HG02763 (cell line): ENCODE data around the gene PIK3CD.

Source experiments
- ATAC-seq: cut with Tn5 transposase; IDR thresholded peaks from one replicate; pipeline ENCODE4 v1.9.1; 2021; ENCODE audit warnings: mild to moderate bottlenecking, moderate library complexity; ENCODE audit not compliant: unreplicated experiment

PIK3CD gene

DNA sequence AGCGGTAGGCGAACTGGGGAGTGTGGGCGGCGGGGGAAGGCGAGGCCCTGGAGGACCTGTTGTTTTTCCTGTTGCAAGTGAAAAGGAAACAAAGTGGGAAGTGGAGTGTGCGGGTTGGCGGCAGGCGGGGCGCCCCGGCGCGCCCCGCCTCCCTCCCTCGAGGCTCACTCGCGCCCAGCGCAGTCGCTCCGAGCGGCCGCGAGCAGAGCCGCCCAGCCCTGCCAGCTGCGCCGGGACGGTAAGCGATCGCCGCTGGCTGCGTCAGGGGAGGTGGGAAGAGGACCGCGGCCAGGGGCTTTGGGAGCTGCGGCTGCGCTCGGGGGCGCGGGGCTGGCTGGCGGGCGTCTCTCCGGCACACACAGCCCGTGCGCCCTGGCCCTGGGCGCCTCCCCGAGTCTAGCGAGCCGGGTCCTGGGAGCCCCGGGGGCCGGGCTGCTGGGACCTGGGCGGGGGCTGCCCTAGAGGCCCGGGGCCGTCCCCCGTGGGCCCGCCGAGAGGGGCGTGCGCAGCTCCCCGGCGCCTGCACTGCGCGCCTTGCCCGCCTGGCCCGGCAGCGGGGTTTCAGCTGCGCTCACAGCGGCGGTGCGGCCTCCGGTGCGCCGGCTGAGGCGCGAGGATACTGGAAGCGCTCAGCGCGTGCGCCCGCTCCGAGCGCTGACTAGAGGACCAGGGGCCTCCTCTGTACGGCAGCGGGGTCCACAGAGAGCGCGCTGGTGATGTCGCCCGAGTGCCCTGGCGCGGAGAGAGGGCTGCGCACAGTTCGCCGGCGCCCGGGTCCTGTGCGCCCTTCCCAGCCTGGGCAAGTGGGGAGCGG, at the start of gene PIK3CD:
Gene PIK3CD, plus strand, starts transcription at position 167 of the 814 bp plus-strand sequence. CDS start 58,725 bp downstream, outside the sequence.
- no peak for ATAC-seq

DNA sequence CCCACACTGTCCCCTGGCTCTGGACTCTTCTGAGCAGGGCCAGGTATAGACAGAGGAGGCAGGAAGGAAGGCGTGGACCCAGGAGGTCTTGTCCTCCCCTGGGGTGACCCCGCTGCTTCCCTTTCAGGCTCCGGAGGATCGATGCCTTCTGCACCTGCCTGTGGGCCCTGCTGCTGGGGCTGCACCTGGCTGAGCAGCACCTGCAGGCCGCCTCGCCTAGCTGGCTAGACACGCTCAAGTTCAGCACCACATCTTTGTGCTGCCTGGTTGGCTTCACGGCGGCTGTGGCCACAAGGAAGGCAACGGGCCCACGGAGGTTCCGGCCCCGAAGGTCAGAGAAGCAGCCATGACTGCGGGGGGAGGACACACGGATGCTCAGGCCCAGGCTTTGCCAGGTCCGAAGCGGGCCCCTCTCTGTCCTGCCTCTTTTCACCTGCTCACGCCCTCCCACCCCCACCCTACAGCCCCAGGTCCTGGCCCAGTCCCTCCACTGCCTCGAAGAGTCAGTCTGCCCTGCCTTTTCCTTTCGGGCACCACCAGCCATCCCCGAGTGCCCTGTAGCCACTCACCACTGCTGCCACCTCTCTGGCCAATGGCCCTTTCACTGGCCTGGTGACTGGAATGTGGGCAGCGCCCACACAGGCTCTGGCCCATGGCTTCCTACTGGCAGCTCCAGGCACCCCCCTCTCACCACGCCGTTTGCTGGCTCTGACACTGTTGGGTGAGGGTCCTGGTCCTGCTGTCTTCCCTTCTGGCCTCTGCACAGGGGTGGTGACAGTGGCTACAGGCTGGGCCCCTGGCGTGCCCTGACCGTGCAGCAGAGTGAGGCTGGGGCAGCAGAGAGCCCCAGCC, 49.4 kb upstream of the PIK3CD start:
- no peak for ATAC-seq

DNA sequence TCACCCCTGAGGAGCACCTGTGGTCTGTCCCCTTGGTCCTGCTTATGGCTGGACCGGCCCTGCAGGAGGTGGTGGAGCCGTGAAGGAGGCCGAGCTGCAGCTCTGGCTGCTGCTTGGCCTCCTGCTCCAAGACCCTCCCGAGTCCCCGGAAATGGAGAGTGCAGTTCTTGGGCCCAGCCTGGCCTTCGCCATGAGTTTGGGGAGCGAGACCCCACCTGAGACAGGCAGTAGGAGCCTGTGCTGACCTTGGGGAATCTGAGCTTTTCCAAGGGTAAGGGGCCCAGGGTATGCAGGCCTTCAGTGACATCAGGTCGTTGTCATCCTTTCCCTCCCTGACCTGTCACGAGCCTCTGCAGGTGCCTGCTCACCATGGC, 48.8 kb upstream of the PIK3CD start:
- no peak for ATAC-seq

DNA sequence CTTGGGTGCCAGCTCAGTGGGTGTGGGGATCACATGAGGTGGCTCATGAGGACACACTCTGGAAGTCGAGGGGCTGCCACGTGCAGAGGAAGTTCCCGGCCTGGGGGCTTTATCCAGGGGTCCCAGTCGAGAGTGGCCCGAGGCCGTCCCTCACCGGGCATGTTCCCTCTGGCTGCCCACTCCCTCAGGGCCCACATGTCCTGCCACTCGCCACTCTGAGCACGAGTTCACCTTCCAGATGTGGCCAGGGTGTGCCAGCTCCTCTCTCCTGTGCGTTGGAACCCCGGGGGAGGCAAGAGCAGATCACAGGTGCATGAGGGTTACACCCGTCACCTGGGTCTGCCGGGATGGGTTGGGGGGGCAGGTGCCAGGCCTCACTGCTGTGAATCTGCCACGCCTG, 48.2 kb upstream of the PIK3CD start:
- ATAC-seq, result no peak

DNA sequence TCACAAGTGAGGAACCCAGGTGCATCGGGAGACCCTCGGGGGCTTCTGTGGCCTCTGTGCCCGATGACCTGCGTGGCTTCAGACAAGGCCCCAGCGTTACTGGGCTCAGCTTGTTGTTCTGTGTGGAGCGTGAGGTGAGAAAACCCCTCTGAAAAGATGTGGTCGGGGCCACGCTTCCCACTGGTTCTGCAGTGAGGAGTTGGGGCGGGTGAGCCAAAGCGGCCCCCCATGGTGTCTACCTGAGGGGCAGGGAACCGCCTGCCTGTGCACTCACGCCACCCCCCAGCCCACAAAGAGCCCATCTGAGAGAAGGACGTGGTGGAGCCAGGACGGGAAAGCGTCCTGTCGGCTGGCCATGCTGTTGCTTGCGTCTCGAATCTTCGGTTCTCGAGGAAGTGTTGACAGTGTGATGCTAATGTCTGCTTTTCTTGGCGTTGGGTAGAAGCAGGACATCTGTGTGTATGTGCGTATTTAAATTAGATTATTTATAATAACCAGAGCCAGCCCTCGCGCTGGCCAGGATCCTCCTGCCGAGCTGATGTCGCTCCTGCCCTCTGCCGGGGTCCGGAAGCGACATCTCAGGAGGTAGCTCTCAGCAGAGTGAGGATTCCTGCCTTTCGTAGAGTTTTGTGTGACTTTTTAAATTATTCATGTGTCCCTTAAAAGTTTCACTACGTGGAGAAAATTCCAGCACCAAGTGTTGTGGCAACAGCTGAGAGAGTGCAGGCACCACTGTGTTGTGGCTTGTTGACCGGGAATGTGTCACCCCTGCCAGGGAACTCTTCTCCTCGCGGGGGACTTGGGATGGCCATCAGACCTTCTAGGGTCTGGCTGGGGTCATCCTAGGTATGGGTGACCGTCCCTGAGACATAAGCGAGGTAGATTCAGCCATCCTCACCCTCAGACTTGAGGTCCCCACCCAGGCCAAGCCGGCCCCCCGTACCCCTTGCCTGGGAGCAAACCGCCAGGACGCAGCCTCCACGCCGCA, 47.5 kb upstream of the PIK3CD start:
- no peak for ATAC-seq

DNA sequence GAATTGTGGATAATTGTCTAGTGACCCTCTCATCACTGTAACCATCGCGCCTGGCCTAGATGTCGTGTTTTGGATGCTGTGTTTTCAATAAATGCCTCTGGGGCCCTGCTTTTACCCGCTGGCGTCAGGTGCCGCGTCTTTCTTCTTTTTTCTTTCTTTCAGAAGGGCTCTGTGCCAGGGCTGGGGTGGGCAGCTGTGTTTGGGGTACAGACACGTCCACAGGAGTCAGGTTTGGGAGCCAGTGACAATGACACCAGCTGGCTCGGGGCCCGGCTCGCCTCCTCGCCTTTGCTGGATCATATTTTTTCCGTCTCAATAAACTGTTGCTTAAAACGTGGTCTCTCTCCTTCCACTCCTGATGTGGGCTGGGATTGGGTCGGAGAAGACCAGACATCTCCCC, 46.7 kb upstream of the PIK3CD start:
- no peak for ATAC-seq

DNA sequence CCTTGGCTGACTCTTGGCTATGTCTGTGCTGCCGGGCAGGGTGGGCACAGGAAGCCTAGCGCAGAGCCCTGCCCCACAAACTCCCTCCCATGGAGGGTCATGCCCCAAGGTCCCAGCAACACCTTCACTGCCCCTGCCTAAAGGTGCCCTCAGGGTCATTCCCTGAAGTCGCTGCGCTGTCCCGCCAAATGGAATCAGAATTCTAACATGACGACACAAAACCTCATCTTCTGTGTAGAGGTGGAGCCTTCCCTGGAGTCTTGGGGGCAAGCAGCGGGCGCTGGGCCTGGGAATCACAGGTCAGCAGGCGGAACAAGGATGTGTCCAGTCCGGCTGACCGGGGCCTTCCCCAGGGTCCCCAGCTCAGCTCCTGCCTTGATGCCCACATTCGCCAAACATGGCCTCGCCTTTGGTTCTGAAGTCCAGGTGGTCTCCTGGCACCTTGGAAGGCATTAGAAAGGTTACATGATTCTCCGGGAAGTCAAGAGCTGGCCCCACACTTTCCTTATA, 45.5 kb upstream of the PIK3CD start:
- no peak for ATAC-seq

DNA sequence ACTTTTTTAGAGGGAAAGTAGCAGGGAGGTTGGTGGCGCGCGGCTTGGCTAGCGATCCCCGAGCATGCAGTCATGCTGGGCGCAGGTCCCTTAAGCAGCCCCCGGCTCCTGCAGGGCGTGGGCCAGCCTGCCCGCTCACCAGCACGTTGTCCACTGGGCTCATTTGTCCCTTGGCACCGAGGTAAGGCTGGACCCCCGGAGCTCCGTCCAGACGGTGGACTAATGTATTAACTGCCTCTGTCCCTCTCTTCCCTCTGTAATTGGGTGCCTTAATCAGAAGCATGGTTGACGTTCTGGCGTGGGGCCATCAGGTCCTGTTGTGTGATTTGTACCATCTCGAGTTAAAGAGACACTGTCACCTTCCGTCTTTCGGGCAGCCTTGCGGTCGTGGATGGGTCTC, 45.1 kb upstream of the PIK3CD start:
- no peak for ATAC-seq

DNA sequence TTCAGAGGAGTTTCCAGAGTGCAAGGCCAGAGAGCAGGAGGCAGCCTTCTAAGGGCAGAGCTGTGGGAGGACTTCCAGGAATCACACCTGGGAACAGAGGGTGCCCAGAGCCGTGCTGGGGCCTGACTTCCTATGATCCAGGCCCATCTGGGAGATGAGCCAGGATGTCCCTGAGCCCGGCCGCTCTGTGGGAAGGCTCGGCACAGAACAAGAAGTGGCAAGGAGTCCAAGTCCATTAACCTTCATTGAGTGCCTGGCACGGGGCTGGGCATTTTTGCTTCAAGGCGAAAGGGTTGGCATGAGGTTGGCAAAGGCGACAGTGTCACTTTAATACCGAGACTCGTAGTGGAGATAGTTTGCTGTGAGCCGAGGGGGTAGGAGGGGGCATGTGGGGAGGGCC, 44.6 kb upstream of the PIK3CD start:
- ATAC-seq, result no peak

DNA sequence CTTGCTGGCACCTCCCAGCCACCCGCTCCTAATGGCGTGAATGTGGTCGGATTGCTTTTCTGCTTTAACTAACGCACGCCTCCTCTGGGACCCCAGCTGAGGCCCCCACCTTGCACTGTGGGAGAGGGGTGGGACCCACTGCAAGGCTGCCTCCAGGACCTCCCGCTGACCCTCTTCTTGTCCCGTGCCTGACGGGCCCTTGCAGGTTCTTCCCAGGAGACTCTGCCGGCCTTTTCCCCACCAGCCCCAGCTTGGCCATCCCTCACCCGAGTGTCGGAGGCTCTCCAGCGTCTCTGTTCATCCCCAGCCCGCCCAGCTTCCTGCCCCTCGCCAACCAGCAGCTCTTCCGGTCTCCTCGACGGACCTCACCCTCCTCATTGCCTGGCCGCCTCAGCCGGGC, 44.2 kb upstream of the PIK3CD start:
- no peak for ATAC-seq

DNA sequence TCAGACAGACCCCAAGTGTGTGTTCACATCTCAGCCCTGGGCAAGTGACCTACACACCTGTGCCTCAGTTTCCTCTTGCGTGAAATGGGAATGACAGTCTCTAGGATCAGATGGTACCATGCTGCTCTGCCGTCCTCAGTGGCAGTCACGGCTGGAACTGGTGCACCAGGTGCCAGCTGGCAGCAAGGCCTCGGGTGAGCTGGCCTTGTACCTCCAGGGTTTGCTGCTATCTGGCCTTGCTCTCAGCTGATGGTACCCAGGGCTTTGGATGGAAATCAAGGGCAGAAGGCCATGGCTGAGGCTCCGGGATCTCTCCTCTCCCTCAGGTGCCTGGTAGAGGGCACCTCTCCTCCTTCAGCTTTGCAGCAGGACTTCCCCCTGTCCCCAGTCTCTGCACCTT, 41.5 kb upstream of the PIK3CD start:
- no peak for ATAC-seq

DNA sequence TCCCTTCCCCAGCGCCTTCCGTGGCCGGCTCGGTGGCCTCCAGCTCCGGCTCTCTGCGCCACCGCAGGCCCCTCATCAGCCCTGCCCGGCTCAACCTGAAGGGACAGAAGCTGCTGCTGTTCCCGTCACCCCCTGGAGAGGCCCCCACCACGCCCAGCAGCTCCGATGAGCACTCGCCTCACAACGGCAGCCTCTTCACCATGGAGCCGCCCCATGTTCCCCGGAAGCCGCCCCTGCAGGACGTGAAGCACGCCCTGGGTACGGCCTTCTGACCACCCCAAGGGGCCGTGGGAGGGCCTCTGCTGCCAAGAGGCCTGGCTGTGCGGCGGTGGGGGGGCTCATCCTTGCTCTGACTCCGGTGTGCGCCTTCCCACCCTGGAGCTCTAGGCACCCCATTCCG, 41.0 kb upstream of the PIK3CD start:
- ATAC-seq, result no peak

DNA sequence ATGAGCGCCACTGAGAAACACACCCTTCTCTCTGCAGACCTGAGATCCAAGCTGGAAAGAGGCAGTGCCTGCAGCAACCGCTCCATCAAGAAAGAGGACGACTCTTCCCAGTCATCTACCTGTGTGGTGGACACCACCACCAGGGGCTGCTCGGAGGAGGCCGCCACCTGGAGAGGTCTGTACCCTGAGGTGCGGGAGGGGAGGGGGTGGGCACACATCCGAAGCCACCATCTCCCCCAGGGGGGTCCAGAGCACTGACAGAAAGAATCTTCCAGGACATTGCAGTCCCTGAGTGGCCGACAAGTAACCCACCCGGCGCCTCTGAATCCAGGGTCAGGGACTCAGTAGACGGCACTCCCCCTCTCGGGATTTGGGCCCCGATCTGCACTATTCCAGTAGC, 39.8 kb upstream of the PIK3CD start:
- ATAC-seq, result no peak

DNA sequence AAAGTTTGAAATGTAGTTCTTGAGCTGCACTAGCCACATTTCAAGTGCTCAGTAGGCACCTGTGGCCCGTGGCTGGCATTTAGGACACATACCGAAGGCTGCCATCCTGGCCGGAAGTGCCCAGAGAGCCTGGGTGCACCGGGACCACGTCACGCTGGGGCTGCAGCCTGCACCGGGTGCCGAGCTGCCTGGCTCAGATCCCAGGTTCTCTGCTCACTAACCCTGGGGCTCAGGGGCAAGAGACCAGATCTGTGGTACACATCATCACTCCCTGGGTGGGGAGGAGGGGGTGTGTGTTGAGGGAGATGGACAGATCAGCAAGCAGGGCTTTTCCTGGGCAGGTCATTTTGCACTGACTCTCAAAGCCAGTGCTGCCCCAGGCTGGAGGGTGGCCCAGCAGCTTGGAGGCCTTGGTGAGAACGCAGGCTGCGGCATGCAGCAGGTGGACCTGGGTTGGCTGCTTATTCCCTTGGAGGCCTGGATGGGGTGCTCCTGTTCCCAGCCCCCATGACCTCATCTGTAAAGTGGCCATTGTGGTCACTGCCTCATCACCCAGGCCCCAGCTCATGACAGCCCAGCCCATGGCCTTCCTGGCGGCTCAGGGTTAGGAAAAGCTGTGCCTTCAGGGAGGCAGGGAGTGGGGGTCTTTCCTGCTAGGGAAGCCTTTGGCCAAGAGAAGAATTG, 39.2 kb upstream of the PIK3CD start:
- no peak for ATAC-seq

DNA sequence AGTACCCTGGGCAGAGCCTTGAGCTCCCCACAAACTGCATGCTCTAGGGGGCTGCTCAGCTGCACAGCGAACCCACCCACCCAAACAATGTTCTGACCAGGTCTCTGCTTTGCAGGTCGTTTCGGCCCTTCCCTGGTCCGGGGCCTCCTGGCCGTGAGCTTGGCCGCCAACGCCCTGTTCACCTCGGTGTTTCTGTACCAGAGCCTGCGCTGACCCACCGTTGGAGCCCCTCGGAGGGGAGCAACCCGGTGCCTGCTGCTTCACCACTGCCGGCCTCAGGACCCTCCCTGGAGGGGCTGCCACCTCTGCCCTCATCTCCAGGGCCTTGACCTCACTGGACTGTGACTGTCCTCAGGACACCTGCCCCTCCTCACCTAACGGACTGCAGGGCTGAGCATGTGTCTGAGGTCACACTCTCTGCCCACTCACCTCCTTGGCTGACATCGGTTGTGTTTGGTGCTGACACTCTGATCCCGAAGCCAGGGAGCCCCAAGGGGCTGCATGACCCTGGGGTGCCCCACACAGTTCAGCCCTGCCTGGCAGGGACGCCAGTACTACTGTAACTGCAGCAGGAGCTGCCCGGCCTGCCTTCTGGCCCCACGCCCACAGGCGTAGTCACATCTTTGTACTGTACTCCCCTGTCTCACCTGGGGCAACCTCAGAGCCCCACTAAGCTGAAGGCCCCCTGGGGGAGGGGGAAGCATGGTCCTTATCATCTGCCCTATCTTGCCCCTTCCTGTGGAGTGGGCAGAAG, 38.5 kb upstream of the PIK3CD start:
- no peak for ATAC-seq

DNA sequence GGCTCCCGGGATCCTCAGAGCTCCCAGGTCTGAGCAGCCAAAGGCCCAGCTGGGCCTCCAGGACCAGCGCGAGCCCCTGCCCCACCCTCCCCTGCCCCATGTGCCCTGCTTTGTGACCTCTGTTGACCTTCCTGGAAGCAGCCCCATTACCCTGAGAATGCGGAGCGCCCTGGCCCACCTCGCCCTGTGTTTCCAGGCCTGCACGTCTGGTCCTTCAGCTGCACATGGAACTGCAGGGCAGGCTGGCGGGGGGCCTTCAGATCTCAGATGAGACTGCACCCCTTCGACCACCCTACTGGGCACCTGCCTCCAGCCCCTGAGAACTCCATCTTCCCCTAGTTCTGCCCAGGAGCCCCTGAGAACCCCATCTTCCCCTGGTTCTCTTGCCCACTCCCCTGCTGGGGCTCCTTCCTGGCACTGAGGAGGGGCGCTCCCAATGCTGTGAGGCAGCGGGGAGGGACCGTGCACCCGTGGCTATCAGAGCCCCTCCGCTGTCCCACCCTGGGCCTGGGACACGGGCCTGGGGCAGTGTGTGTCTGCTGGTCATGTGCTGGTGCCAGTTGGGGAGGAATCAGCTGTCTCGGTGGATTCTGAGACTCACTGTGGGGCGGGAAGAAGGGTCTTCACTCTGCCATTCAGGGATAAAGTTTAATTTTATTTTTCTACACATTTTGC, 37.8 kb upstream of the PIK3CD start:
- ATAC-seq, result no peak

DNA sequence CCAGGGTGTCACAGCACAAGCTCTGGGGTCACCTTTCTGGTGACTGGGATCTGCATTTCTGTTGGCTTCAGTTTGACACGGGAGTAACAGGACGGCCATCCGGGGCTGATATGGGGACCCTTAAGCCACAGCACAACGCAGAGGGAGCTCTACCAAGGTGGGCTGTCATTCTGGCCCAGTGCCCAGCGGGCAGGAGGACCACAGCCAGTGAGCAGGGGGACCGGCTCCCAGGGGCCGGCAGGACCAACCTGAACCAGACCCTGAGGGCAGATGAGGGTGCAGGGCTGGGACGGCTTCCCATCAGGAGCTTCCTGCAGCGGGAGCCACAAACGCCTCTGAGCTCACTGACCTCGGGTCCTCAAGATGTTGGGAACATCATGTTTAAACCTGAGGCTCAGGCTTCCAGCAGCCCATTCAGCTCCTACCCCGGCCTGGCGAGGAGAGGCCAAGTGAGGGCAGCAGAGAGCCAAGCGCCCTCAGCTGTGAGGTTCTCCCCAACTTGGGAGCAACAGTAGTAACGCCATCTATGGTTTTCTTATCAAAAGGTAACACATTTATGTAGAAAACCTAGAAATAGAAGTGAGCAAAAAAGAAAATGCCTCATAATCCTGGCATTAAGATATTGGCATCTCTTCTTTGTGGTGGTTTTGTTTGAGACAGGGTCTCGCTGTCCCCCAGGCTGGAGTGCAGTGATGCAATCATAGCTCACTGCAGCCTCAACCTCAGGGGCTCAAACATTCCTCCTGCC, 36.0 kb upstream of the PIK3CD start:
- no peak for ATAC-seq
